SW 1271 (cell line): ENCODE results near the gene ITGA8.
"Not testable (repeated sequence)": the region's sequence is repeated elsewhere in the genome, so short reads cannot be mapped to it uniquely, and the experiment has no call there.

Experiments
- DNase-seq, 2 experiments: peaks; one replicate each; lab custom pipeline; 2025; lab: John Stamatoyannopoulos, UW

ITGA8 gene

DNA sequence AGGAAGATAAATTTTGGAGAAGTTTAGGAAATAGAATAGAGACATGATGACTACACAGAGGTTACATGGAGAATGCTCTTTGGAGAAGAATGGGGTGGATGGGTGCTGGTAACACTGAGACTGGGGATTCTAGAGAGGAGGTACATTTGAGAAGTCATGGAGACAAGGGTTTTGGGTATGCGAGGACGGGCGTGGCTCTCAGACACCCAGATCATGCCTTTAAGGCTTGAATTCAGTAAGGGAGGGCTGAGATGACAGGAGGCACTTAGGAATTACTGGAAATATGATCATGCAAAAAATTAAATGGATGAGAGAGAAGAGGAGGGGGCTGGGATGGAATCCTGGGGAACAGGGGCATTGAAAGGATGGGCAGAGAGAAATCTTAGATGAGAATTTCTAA lies 168.8 kb downstream of the ITGA8 start:
- no peak for DNase-seq

DNA sequence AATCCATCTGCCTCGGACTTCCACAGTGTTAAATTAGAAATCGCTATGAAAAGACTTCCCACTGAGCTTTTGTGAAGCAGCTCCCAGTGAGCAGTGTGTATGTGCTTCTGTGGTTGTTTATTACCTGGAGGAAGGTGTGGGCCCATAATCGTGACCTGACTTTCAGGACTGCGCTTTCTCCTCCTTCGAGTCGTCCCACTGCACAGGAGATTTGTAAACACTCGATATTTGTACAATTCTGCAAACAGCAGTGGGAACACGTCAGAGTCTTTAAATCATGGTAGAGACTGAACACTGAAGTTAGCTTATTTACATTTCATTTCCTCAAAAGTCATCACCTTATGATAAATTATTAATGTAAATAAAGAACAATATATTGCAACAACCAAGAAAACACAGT lies 171.4 kb downstream of the ITGA8 start:
- DNase-seq = no peak

DNA sequence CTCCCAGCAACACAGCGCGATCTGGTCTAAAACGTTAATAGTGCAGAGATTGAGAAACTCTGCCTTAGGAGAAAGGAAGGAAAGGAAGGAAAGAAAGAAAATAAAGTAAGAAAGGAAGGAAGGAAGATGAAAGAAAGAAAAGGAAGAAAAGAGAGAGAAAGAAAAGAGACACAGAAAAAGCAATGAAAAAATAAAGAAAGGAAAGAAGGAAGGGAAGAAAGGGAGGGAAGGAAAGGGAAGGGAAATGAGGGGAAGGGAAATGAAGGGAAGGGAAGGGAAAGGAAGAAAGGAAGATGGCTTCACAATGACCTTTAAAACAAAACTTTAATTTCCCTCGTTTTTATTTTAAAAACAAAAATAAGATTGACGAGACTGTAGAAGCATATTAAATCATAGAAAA lies 173.1 kb downstream of the ITGA8 start:
- no peak for DNase-seq

DNA sequence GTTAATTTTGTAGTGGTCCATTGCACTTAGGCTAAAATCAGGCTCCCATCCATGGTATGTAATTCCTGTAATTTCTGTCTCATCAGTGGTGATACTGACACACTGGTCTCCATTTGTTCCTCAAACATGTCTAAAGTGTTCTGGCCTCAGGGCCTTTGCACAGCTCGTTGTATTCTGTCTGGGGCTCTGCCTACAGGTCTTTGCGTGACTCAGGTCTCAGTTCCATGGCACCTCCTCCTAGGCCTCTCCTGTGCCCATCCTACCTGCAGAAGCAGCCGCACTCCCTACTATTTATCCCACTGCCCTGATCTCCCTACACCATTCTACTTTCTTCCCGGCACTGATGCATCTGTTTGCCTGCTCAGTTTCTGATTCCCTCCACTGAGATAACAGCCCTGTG lies 173.8 kb downstream of the ITGA8 start:
- no peak for DNase-seq

DNA sequence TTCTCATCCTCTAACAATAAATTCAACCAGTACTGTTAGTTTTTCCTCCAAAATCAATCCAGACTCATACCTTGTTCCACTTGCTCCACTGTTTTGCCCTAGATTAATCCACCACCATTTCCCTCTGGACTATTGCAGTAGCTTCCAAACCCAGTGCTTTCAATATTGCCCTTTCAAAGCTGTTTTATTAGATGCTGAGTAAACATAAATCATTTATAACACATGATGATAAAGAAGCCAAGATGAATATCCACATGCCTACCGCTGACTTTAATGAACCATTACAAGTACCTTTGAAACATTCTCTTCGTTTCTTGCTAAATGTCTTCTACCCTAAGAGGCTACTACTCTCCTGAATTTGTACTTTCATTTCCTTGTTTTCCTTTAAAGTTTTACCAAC lies 174.5 kb downstream of the ITGA8 start:
- no peak for DNase-seq

DNA sequence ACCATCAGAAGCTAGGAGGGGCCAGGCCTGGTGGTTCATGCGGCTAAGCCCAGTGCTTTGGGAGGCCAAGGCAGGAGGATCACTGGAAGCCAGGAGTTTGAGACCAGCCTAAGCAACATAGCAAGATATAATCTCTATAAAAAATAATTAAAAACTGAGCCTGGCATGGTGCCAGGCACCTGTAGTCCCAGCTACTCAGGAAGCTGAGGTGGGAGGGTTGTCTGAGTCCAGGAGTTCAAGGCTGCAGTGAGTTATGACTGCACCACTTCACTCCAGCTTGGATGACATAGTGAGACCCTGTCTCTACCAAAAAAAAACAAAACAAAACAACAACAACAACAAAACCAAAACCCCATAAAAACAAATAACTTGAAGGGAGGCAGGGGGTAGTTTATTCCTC lies 175.7 kb downstream of the ITGA8 start:
- no peak for DNase-seq

DNA sequence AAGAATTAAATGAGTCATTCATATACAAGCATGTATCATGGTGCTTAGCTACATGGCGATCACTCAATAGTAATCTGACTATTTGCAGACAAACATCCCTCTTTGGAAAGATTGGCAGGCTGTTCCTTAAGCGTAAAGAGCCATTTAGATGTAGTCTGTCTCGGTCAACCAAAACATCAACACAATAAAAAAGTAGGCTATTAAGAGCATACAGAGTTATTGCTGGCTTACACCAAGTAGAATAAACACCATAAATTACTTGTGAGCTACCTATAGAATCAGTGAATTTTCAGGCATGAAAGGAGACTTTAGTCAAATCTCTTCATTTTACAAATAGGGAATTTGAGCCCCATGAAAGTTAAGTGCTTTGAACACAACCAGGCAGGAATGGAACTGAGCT lies 176.9 kb downstream of the ITGA8 start:
- DNase-seq = no peak

DNA sequence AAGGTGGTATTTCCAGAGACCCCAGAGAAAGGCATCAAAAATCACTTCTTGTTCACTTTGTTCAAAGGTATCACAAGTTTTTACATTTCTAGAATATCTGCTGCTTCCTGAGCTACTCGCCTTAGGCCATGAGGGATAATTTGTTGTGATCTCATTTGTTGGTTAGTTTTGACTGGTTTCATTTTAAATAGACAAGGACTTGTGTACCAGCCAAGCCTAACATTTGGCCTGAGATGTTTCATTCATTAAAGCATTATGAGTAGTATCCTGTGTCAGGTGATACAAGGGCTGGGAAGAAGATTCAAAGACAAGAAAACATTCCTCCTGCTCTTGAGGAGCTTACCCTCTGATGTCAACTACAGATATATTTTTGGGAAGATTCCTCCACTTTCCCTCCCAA lies 178.3 kb downstream of the ITGA8 start:
- DNase-seq = no peak

DNA sequence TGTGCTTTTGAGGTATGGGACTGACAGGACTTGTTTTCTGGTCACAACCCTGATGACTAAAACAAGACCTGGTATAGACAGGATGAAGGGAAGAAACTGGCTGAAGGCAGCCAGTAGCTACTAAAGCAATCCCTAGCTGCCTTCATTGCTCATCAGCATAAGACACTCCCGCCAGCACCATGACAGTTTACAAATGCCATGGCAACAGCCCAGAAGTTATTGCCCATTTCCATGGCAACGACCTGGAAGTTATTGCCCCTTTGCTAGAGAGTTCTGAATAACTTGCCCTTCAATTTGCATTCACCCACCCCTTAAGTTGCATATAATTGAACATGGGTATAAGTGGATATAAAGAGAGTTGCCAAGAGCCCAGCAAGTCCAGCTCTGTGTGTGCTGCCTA lies 179.0 kb downstream of the ITGA8 start:
- no peak for DNase-seq

DNA sequence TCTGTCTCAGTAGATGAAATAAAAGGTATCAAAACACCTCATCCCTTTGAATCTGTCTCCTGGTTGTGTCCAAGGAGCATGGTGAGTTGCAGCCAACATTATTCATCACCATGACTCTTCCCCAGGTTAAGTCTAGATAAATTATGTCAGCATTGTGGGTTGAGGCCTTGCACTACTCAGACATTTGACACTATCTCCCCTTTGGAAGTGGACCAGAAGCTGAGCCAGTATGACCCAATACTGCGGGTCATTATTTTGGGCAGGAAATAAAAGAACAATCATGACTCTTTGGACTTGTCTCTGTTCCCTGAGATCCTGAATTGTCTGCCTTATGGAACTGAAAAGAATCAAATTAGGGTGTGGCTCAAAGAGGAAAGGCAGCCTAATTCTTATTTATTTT lies 180.5 kb downstream of the ITGA8 start:
- no peak for DNase-seq

DNA sequence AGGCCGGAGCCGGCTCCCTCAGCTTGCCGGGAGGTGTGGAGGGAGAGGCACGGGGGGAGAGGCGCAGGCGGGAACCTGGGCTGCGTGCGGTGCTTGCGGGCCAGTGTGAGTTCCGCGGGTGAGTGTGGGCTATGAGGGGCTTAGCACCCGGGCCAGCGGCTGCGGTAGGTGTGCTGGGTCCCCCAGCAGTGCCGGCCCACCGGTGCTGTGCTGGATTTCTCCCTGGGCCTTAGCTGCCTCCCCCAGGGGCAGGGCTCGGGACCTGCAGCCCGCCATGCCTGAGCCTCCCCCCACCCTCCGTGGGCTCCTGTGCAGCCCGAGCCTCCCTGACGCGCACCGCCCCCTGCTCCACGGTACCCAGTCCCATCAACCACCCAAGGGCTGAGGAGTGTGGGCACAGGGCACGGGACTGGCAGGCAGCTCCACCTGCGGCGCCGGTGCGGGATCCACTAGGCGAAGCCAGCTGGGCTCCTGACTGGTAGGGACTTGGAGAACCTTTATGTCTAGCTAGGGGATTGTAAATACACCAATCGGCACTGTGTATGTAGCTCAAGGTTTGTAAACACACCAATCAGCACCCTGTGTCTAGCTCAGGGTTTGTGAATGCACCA lies 184.7 kb downstream of the ITGA8 start:
- not testable (repeated sequence) for DNase-seq

DNA sequence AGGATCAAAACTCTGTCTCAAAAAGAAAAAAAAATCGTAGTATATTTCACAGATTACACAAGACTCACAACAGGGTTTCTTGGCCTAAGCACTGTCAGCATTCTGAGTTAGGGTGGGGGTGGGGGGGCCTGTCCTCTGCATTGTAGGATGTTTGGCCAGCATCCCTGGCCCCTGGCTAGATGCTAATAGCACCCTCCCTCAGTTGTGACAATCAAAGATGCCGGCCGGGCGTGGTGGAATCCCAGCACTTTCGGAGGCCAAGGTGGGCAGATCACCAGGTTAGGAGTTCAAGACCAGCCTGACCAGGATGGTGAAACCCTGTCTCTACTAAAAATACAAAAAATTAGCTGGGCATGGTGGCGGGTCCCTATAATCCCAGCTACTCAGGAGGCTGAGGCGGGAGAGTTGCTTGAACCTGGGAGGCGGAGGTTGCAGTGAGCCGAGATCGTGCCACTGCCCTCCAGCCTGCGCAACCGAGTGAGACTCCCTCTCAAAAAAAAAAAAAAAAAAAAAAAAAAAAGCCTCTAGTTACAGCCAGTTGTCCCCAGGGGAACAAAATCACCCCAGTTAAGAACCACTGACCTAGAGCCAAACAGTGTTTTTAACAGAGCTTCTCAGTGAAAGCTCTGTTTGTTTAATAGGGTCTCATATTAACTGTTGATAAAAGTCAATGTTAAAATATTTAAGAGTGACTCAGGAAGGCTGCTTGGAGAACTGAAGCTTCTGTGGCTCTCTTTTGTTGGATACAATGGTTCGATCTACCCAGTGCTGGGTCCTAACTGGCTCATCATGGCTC lies 187.6 kb downstream of the ITGA8 start:
- DNase-seq = no peak

DNA sequence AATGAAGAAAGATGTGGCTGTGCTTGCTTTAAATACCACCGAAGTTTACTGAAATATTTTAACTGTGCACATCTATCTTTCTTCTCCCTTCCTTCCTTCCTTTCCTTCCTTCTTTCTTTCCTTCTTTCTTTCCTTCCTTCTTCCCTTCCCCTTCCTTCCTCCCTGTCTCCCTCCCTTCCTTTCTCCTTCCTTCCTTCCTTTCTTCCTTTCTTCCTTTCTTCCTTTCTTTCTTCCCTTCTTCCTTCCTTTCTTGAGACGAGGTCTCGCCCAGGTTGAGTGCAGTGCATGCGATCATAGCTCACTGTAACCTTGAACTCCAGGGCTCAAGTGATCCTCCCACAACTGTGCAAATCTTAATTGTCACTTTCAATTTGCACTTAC lies 190.9 kb downstream of the ITGA8 start:
- no peak for DNase-seq

DNA sequence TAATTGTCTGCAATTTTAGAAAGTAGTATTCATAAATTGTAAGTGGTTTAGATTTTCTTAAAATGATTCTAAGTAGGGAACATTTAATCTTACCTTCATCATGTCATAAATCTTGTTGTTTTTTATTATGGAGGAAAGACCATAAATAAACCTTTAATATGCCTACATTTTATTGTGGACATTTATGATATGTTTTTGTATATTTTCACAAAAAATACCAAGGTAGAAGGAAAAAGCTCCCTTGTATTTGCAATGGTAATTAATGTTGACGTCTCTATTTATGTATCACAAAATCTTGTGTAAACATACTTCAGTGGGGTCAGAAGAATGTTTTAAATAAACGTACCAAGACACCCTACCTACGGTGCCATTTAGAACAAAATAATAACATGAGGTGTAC lies 193.0 kb downstream of the ITGA8 start:
- DNase-seq = no peak

DNA sequence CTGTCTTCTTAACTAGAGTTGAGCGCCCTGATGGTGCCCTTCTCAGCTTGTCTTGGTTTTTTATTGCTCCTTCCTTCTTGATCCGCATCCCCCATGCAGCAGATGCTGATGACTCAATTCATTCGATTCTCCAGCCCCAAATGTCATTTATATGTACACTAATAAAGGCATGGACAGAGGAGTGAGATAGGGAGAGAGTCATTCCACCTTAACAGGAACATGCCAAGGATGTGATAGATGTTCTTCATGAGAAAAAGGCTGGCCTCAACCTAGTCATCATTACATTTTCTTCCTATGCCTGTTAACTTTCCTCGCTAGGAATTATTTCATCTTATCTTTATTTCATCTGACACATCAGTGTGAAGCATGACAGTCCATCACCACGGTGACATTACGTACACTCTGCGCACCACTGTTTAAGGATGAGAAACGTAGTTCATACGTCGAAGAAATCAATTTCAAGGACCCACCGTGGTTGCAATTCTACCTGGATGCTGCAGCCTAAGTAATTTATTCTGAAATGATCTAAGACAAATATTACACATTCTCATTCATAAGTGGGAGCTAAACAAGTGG lies 198.3 kb downstream of the ITGA8 start:
- no peak for DNase-seq

DNA sequence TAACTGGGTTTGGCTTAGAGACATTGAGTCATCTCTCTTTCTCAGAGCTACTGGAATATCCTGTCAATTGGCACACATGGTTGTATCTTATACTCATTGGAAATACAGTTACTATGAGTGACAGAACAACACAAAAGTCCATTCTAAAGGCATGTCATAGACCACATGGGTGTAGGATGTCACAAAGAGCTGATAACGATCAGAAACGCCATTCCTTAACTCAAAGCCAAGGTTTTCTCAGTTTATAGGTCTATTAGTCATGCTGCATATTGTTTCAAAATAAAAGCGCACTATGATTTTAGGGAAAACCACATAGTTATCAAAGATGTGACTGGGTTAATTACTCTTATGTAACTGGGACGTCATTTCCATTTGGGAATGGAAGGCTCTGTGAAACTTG lies 201.5 kb downstream of the ITGA8 start:
- DNase-seq = no peak

DNA sequence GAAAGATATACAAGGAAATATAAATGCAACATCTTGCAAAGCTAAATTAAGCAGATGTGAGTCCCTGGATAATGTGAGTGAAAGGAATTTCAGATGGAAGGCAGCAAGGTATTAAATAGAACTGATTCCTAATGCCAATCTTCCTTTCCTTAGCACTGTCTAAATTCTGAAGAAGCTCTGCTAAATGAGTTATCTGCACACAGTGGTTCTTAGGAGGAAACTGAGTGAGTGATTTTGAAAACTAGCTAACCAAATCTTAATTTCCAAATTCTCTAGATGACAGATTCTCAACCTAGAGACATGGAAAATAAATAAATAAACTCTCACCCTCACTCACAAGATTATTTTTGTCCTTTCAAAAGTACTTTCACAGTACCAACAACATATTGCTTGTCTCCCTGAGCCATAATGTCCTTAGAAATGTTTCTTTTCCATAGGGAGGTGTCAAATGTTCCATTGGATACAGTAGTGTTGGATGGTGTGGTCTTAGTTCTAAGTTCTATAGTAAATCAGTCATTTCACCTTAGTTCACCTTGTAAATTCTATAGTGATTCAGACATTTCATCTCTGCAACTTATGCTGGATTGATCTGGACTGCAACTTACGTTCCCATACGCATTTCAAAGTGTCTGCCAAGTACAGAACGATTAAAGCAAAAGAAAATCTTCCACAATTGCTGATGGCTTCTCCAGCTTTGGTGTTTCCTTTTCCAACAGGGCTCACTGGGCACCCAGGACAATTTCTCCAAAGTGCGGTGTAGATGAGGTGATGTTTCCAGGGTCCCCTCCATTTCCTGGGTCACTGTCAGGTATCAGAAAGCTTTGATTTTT lies 203.3 kb downstream of the ITGA8 start:
- DNase-seq = no peak

DNA sequence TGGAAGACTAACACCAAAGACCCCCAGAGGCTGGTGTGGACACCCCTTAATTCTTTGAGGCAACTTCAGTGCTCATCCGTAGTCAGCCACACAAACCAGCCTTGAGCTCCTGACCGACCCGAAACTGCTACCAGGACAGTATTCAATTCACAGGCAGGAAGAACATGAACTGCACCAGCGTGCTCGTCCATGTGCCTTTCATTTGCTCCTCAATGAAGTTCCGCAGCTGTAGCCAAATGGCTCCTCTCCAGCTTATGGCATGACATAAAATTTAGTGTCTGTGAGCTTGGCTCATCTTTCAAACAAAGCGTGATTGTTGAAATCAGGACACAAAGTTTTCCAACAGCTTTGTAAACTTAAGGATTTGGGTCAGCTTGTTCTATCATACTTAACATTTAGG lies 204.5 kb downstream of the ITGA8 start:
- no peak for DNase-seq

DNA sequence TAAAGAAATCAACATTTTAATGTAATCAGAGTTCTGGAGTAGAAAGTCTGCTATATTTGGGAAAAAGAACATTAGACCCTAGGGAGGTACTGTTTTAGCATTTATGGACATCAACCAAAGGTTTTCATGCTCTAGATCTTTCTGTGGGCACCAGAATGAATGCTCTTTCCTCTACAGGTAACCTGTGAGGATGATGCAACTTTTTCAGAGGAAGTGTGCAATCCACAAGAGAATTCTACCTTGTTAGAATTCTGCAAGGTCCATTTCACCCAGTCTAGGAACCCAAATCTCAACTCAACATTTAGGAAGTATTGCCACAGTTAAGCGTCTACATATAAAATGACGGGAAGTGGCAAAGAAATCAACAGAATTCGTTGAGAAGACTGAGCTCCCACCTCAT lies 208.8 kb downstream of the ITGA8 start:
- no peak for DNase-seq

DNA sequence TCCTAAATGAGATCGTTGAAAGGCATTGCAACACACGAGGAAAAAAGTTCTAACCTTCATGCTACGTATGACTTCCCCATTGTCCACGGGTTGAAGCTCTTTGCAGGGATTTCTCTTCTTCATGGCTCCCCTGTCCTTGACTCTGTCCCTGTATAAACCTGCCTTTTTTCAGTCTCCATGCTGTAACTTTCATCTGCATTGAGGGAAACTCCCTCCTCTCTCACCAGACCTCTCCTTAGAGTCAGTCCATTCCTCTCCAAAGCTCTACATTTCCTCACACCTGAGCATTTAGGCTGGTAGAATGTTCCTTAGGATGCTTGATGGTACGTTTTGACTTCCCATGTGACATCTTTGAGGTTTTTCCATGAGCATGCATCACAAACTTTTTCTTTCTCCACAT lies 214.4 kb downstream of the ITGA8 start:
- no peak for DNase-seq

DNA sequence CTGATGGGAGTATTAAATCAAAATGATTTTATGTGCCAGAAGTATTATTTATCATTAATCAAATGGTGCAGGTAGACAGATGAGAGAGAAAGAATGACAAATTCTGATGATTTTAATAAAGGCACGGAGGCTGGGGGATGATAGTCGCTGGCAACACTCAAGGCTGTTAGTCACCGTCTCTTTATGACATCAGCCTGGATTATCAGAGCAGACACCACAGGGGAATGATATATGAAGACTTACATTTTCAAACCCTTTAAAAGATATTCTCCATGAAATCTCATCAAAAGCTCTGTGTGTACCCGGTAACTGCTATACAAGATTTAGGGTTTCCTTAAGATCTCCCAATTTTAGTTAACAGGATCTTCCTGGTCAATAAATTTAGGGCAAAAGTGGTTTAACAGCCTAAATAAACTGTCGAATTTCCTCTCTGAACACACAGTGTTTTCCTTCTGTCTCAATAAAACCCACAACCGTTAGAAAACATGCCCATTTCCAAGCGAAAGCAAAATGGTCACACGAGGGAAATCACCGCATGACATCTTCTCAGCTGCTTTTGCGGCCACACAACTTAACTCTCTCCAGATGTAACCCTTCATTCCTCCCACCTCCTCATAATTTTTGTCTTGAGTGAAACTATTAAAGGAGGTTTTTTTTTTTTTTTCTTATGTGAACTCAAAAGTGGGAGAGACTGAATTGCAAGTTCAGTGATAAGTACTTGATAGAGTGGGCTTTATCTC lies 215.5 kb downstream of the ITGA8 start:
- no peak for DNase-seq

DNA sequence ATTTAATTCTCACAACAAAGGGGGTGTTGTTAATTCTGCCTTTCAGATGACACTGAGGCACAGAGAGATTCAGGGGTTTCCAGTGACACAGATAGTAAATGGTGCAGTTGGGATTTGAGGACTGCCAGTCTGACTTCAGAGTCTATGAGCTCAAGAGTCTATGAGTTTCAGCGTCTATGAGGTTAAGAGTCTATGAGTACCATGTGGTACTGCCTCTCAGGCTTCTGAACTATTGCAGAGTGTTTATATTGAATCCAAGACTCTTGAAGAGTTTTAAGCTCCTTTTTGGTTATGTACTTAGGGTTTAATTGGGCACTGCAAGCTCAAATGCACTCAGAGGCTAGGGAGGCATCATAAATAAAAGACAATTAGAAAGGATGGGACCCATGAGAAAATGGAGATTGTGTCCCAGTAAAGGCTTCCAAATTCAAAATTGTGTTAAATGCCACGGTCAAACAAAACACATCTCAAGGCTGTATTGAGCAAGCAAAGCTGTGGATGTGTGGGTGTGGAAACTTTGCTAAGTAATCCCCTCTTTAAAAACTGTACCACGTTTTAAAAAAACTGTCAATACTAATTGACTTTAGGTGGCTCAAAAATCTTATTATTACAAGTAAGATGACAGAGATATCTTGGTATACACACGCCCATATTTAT lies 224.7 kb downstream of the ITGA8 start:
- DNase-seq = no peak
